UCSD-AML1 (cell line): ENCODE results near the gene ADGRL2.

Experiments used
- DNase-seq: peaks from one replicate; lab custom pipeline; 2025; ENCODE audit not compliant: unreplicated experiment; lab: John Stamatoyannopoulos, UW

Gene ADGRL2

DNA sequence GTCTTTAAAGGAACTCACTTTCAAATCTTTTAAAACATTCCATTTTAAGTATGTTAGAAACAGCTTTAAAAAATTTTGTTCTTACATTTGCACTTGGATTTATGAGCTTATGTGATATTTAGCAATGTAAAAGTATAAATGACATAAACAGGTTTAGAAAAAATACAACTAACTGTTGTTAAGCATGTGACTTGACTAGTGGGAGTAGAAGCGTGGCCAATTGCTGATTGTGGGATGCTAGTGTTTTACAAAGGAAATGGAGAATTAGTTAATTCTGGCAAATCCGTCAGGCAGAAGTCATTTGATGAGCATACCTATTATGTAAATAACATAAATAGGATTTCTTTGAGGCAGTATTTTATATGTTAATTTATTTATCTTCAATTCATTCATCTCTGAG lies 175.8 kb downstream of the ADGRL2 start:
- no peak for DNase-seq

GRCh38 chr1:81978945-81979344 lies 178.2 kb downstream of the ADGRL2 start:
- no peak for DNase-seq

- DNase-seq = no peak
Observed at GRCh38 chr1:81982523-81982922, 181.8 kb downstream of the ADGRL2 start.

GRCh38 chr1:81989524-81989923 lies 188.8 kb downstream of the ADGRL2 start:
- DNase-seq = no peak

DNA sequence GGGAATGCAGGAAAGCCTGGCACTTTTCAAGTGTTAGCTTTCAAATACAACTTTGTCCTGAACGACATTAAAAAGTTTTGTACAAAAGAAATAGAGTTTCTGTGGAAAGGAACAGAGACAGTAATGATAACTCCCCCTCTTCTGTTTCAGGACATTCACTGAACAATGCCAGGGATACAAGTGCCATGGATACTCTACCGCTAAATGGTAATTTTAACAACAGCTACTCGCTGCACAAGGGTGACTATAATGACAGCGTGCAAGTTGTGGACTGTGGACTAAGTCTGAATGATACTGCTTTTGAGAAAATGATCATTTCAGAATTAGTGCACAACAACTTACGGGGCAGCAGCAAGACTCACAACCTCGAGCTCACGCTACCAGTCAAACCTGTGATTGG lies 189.5 kb downstream of the ADGRL2 start:
- DNase-seq = no peak

- peak; percentile 6 for DNase-seq
Observed at GRCh38 chr1:81998165-81998564, 197.4 kb downstream of the ADGRL2 start.

DNA sequence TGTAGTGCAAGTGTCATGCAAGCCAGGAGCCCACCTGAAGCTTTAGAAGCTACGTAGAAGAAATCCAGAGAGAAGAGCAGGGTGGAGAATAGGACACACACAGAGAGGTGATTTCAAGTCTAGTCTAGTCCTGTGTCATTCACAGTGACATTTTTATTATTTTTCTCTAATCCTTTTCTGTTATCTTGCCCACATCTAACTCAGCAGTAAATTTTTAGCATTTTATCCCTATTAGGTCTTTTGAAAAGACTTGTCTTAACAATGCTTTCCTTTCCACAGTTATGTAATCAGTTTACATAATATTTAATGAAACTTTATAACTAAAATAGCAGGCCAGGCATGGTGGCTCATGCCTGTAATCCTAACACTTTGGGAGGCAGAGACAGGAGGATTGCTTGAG lies 198.6 kb downstream of the ADGRL2 start:
- no peak for DNase-seq

GRCh38 chr1:82000221-82000620 lies 199.5 kb downstream of the ADGRL2 start:
- no peak for DNase-seq

GRCh38 chr1:82001345-82001744 lies 200.6 kb downstream of the ADGRL2 start:
- DNase-seq = no peak

GRCh38 chr1:82007804-82008203 lies 207.1 kb downstream of the ADGRL2 start:
- no peak for DNase-seq

DNA sequence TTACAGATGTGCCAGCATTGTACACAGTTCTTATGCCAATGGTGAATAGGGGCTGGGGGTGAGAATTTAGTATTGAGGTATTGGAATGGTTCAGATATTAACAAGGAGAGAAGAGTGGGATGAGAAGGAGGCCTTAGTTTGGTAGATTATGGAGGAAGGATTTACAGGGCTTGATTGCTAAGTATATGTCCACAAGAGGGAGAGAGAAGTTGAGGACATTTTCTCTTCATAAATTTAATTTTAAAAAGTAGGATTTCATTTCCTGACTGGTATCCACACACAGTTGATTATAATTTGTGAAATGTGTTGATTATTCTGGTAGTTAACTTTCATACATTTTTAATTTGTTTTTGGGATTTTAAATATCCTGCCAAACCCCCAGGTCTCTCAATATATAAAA lies 213.0 kb downstream of the ADGRL2 start:
- no peak for DNase-seq

- DNase-seq = no peak
Observed at GRCh38 chr1:82015444-82015843, 214.7 kb downstream of the ADGRL2 start.

DNA sequence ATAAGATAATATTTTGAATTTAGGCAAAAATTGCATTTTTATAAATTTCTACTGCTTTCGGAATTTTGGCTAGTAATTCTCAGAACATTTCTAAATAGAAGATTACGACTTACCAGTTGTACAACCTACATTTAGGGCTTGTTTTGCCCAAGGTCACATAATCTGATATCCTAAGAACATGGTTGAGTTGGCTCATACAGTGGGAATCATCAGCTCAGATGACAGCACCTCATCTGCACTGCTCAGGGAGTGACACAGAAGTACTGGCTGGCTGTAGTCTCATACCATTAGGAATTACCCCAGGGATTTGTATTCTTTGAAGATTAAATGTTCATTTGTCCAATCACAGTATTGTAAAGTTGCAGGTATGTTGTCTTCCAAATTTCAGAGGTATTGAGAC lies 217.6 kb downstream of the ADGRL2 start:
- DNase-seq = no peak

DNA sequence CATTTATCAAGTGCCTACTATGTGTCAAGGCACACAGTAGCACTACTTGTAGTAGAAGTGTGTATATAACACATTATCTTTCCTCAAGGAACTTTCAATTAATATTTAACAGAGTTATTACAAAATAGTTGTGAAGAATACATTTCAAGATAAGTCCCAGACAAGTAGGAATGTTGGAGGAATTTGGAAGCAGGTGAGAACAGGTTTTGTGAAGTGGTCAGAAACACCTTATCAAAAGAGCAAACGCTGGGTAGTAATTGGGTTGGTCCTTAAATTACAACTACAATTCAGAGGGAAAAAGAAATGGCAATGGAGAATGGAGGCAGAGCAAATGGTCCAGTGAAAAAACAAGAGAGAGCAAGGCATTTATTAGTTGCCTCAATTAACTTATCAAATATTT lies 218.8 kb downstream of the ADGRL2 start:
- no peak for DNase-seq

- DNase-seq = no peak
Observed at GRCh38 chr1:82030830-82031229, 230.1 kb downstream of the ADGRL2 start.

- no peak for DNase-seq
Observed at GRCh38 chr1:82032068-82032467, 231.3 kb downstream of the ADGRL2 start.

DNA sequence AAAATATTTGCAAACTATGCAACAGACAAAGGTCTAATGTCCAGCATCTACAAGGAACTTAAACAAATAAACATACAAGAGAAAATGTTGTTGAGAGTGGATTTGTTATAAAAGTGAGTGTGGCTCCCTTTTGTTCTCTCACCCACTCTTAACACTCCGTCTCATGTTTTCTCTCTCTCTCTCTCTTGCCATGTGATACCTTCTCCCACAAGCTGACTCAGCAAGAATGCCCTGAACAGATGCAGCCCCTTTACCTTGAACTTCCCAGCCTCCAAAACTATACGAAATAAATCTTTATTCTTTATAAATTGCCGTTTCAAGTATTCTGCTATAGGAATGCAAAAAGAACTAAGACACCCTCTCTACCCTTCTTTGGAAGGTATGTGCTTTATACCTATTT lies 234.1 kb downstream of the ADGRL2 start:
- DNase-seq = no peak
